Aorta (tissue), 4 donors: Measurements from ENCODE around the gene AHI1. TPM values are rescaled to one million over a fixed set of nuclear protein-coding genes. Genes with fewer than 3 reads are reported as not detected.

Experiments used
- microRNA-seq, 2 donors: library from miRNA; unstranded; fragments of <30 nt; microRNA quantifications; one replicate each; pipeline ENCODE4 v1.2.0, GENCODE V29; 2020
- polyA plus RNA-seq, 2 donors: library from polyadenylated mRNA; stranded (reverse); fragments of 200-250 nt; gene quantifications; one replicate each; pipeline ENCODE4 v1.2.3, GENCODE V29; 2013
- total RNA-seq, 2 donors: library from RNA; stranded (reverse); fragmentation: NEBNext Ultra II Directional; extraction: Animal tissue kit (Norgen Biotek cat#: 25700); gene quantifications; one replicate each; pipeline ENCODE4 v1.2.1, GENCODE V29; 2021
- donor health status: healthy with polysubstance abuse.
- donor health status: Bipolar disorder and iron deficiency.
- donor health status: DM: no; HTN: no; CAD: no.
- donor health status: DM: yes; HTN: yes; CAD: no.

AHI1 gene
- total and polyA plus RNA-seq, 4 donors: 4.1 to 65.5 (median 36.8) TPM

Small RNAs within 50 kb of the gene (microRNA-seq; reads per million reads assigned to microRNA genes)
- 0 reads per million in 2 donors for gene MIR548A2
